ENCODE measurements around the gene FAM162A.

Gene FAM162A

DNA sequence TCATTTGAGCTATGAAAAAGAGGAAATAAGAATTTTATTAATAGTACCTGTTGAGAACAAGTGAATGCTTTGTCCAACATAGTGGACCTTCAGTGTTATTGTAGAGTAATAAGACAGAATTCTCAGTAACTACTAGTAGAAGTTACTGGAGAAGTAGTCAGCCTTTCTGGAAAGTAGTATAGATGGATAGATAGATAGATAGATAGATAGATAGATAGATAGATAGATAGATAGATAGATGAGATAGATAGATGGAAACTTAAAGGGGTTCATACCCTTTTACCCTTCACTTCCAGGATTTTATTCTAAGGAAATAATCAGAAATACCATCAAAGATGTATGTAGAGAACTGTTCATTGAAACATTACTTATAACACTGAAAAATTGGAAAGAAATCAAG, 5.2 kb downstream of the FAM162A start:
- no peak for DNase-seq

DNA sequence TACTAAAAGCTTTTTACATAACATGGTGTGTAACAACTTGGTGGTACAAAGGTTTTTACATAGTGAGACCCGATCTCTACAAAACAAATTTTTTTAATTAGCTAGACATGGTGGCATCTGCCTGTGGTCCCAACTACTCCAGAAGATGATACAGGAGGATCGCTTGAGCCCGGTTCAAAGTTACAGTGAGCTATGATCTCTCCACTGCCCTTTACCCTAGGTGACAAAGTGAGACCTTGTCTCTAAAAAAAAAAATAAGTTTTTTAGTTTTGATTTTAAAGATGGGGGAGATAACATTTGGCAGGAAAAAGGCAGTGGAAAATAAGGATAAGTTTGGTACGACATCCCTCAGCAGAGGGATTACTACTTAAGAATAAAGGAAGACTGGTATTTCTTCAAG, 5.9 kb downstream of the FAM162A start:
- no peak for DNase-seq

DNA sequence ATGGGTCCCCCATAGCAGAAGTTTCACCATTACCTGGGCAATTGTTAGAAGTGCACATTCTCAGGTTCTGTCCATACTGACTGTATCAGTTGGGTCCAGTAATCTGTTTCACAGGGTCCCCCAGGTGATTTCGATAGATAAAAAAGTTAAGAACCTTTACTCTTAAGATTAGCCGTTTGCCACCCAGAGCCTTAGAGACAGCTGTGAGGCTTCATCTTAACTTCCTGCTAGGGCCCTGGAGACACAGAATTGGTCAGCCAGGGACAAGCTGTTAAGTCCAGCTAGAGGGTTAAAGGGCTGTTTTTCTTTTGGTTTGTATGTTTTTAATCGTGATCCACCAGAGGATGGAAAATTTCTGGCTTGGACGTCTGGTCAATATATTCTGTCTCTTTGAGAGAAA, 6.7 kb downstream of the FAM162A start:
- no peak for DNase-seq

DNA sequence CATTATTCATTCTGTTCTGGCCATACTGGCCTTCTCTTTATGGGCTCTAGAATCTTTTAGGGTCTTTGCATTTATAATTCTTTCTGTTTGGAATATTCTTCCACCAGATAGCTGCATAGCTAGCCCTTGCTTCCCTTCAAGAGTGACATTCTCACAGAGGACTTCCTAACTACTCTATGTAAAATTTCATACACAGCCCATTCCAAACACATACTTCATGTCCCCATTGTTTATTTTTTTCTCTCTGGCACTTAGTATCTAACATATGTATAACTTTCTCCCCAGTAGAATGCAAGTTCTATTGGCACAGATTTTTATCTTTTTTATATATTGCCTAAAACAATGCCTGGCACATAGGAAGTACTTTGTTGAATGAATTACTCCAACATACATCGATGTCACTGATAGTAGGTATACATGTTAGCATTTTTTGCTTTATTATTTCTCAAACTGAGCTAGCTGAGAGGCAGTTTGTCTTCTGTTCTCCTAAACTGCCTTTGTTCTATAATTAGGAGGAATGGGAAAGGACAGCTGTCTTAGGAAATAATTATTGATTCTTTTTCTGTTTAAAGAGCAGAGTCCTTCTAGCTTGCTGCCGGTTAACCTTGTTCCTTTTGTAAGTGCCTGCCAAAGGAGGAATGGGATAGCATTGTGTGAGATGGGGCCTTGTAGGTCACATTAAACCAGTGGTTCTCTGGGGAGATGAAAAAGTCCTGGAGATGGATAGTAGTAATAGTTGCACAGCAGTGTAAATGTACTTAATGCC, 7.9 kb downstream of the FAM162A start:
- no peak for DNase-seq

DNA sequence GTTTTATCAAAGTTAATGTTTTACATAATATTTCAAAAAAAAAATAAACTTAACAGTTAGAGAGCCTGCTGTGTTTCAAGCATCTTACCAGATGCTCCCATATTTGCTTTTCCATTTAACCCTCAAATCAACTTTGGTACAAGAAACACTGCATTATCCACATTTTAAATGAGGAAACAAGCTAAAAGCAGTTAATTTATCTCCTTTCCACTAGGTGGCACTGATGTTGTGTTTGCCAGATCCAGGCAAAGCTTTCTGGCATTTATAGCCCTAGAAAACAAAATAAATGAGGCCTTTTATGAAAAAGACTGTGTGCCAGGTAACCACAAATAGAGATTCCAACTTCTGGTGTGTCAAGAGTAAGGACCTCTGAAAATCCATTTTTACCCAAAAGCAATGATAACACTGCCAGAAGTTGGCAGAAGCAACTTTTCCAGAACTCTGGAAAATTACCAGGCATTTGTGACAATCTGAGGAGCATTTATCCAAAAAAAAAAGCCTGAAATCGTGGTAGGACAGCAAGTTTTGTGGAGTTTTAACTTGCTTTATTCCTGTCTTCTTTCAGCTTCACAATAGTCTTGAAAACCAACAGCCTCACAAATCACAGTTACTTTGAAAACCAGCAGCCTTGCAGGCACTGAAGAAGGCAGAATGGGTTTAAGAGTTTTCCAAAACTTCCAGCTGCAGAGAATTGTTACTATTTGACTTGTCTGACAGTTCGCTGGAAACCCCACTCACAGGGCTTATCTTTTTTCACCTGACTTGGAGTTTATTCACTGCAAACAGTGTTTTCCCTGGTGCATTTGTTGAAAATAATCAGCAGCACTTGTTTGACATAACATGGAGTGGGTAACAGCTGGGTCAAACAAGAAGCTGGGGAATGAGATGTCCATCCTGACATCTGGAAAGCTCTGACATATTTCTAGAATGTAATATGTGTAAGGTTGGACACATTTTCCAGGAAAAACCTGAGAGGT, 9.2 kb downstream of the FAM162A start:
- peak; percentile 15 to 55 (median 22) for DNase-seq

DNA sequence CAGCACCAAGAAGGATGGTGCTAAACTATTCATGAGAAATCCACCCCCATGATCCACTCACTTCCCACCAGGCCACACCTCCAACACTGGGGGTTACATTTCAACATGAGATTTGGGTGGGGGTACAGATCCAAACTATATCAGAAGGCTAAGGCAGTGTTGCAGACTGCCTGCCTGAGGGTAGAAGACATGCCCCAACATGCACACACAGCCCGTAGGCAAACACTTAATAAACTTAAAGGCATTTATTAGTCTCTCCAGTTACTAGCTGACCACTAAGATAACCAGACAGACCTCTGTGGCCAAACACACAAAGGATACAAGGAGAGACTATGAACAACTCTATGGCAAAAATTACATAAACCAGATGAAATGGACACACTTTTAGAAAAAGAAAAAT, 10.2 kb downstream of the FAM162A start:
- peak in 1 of 3 experiments; percentile 8 for DNase-seq

DNA sequence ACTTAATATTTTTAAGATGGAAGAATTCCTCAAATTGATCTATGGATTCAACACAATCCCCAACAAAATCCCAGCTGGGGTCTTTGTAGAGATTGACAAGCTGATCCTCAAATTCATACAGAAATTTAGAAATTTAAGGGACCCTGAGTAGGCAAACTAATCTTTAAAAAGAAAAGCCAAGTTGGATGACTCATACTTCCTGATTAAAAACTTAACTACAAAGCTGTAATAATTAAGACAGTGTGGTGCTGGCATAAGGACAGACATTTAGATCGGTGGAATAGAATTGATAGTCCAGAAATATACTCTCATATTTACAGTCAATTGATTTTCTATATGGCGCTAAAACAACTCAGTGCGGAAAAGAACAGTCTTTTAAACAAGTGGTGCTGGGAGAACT, 11.6 kb downstream of the FAM162A start:
- no peak for DNase-seq

DNA sequence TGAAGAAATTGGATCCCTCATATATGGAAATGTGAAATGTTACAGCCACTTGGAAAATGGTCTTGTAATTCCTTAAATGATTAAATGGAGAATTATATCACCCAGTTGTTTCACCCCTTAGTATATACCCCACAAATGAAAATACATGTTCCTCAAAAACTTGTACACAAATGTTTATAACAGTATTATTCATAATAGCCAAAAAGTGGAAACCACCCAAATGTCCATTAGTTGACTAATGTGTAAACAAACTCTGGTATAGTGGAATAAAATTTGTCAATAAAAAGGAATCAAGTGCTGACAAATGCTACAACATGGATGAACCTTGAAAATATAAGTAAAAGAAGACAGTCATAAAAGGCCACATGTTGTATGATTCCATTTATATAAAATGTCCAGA, 12.5 kb downstream of the FAM162A start:
- DNase-seq: no peak

DNA sequence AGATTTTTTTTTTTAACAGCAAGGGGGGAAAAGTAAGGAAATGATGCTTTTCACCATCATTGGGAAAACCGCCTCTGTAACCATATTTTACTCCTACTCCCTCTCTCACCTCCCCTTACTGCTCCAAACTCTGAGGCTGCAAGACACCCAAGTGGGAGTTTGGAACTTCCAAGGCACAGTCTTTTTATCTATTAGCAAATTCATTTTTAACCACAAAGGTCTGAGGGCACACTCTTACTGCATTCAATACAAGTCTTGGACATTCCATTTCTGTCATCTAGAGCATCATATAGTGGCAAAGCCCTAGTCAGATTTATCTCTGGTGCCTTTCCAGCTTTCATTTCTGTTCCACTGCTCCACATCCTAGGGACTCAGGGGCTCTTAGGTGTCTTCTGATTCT, 13.2 kb downstream of the FAM162A start:
- no peak for DNase-seq

DNA sequence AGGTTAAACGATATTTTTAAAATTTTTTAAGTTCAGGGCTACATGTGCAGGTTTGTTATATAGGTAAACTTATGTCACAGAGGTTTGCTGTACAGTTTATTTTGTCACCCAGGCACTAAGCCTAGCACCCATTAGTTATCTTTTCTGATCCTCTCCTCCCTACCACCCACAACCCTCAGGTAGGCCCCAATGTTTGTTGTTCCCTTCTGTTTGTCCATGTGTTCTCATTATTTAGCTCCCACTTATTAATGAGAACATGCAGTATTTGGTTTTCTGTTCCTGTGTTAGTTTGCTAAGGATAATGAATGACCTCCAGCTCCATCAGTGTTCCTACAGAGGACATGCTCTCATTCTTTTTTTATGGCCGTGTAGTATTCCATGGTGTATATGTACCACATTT, 14.9 kb downstream of the FAM162A start:
- no peak for DNase-seq

DNA sequence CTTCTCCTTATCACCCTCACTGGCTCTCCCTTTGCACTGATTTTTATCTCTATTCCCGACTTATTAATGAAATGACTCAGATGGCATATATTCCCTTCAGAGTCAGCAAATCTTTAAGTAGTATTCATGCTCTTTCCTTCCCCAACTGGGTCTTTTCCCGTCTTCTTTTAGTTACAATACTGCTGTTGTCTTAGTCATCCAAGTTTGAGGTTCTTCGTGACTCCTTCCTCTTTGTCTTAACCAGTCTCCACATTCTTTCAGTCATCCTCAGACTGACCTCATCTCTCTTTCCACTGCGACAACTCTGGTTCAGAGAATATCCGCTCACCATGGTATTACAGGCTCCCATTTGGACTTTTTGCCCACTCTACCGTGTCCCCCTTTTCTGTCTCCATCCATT, 19.5 kb downstream of the FAM162A start:
- no peak for DNase-seq

DNA sequence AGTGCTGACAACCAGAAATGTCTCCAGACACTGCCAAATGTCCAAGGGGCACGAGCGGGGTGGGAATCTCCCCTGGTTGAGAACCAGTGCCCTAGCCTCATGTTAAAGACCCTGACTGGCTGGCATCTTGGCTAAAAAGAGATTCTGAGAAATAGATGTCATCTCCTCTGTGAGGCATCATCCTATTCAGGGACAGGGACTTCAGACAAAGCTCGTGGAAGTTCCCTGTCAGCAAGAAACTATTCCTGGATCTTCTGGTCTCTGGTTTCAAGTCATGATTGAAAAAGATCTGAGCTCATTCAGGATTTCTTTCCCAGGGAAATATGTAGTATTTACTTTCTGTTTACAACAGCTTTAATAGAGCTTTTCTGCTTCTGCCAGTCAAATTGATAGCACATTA, 21.0 kb downstream of the FAM162A start:
- DNase-seq: no peak

DNA sequence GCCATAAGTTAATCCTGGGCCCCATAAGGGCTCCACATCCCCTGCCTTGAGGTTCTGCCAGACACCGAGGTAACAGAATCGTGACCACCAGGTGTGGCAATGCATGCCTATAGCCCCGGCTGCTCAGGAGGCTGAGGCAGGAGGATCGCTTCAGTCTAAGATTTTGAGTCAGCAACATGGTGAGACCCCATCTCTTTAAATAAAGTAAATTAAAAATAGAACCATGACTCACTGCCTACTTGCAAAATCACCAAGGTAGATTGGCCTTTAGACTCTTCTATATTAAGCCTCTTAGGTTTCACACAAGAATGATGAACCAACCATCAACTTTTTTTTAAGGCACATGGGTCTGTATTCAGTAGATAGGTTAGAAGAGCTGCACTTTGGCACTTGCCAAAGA, 22.2 kb downstream of the FAM162A start:
- DNase-seq: no peak

DNA sequence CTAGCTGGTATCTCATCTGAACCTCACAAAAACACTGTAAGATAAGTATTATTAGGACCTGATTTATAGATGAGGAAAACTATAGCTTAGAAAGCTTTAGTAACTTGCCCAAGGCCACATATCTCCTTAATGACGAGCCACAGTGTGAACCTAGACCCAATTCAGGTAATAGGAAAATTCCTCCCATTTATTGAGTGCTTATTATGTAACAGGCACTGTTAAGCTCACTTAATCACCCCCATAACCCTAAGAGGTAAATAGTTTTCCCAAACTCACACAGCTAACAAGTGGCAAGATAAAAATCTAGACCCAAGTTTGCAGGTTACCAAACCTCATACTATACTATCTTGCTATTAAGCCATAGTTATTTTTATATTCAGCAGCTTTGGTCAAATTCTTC, 24.0 kb downstream of the FAM162A start:
- DNase-seq: no peak

DNA sequence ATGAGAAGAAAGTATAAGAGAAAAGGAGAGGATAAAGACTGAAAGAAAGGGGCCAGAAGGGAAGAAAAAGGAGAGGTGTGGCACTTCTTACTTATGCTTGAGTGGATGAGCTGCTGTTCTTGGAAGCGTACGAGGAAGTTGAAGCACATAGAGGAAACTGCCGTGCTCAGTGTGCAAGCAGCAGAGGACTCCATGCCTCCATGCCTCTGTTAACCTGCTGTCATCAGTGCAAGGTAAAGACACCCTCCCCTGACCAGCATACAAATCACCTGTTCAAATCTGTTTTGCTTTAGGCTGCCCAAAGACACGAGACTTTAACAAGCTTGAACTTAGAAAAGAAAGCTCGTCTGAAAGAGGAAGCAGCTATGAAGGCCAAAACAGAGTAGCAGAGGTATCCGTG, 25.5 kb downstream of the FAM162A start:
- no peak for DNase-seq

DNA sequence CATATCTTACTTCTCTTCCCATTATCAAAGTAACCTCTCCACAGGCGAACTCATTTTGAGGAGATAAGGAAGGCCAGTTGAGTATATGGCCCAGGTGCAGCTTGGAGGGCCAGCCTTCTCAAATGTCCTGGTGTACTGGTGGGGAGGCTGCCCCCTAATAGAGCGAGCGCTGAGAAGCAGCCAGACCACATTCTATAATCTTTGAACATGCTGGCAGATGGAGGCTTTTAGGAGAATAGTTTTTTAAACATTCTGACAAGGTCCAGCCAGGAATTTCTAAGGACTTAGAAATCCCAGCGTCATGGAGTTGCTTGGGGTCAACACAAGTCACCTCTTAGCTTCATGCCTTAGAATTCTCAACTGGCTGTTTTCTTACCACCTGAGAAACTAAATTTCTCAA, 26.1 kb downstream of the FAM162A start:
- DNase-seq: no peak

DNA sequence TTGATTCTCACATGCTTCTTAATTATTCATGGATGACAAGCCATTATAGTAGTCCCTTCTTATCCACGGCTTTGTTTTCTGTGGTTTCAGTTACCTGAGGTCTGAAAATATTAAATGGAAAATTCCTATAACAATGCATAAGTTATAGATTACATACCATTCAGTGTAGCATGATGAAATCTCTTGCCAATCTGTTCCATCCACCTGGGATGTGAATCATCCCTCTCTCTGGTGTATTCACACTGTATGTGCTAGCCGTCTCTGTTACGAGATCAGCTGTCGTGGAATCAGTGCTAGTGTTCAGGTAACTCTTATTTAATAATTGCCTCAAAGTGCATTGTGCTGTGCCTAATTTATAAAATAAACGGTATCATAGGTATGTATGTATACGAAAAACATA, 26.7 kb downstream of the FAM162A start:
- DNase-seq: no peak

DNA sequence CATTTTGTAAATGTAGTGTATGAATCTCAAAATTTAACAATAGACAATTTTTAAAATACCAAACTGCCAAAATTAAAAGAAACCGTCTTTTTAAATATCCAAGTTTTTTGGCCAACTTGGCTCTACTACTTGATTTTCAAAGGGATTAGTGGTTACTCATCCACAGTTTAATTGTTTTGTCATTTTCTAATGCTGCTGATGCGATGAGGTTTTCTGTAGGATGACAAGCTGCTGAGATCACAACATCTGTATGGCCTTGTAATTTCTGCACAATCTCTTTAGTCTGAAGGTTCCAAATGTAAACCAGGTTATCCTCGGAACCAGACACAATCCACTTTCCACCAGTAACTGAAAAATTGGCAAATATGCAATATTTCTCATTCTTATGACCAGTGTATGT, 30.4 kb downstream of the FAM162A start:
- no peak for DNase-seq

DNA sequence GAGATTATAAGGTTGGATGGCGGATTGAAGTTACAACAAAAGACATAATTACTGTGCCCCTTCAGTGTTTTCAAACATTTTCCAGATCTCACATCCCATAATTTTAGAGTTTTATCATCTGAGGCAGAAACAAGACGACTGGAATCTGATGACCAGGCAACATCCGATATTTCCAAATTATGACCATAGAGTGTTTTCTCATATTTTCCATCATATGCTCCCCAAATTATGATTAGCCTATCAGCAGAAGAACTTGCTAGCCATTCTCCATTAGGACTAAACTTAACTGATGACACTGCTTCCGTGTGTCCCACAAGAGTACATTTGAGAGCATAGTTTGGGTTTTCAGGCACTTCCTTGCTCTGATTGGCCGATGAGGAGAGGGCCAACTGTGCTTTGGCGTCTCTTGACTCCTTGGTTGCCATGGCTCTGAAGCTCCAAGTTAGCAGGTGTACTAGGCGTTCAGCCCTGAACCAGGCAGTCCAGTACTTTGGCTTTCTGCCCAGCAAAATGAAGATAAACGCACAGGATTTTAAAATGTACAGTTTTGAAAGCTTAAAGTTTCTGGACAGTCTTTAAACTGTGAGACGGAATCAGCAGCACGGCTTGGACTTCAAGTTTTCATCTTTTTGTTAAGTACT, 31.2 kb downstream of the FAM162A start:
- no peak for DNase-seq

DNA sequence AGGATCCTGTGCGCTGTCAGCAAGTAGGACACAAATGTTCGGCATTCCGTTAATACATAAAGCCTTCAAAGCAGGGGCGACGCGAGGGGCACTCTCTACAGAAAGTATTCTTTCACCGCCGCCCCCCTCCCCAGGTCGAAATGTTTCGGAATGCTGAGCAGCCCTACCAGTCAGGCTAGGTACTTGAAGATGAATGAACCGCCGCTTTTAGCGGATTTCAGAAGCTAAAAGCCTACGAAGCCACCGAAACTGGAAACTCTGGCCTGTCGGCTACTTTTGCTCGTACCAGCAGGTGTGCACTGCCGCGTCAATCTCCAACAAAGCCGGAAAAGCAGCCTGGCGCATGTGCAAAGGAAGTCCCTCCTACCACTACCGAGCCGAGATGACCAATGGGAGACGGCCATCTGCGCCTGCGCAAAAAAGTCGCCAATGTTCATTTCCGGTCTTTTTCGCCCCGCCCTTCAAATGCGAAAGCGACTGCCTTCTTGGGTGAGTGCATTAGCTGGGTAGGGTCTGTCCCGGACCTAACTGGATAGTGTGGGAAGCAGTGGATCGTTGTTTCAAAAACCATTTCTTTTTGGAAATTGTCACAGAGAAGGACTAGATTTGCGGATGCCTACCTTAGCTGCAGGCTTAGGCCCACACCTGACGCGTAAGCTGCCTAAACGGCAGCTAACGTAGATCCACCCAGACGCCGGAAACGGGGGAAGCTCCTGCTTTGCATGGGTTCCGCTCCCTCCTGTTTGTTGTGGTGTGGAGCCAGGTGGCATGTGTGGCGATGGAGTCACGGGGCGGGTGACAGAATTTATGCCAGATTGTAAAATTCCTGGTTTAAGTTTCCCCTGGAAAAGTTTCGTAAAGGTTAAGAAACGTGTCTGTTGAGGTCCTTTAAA, 32.0 kb downstream of the FAM162A start, which contains the start of gene WDR5B:
TSS of gene WDR5B (minus strand) at position 301 of the 893 bp plus-strand sequence. CDS start 534 bp downstream, outside the sequence.
- no peak for DNase-seq

DNA sequence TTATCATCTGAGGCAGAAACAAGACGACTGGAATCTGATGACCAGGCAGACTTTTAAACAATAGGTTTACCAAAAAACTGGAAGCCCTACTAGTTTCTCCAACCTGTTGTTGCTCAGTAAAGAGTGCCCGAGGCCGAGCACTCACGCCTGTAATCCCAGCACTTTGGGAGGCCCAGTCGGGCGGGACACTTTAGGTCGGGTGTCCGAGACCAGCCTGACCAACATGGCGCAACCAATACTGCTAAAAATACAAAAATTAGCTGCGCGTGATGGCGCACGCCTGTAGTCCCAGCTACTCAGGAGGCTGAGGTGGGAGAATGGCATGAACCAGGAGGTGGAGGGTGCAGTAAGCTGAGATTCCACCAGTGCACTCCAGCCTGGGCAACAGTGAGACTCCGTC, 33.0 kb downstream of the FAM162A start:
- no peak for DNase-seq

DNA sequence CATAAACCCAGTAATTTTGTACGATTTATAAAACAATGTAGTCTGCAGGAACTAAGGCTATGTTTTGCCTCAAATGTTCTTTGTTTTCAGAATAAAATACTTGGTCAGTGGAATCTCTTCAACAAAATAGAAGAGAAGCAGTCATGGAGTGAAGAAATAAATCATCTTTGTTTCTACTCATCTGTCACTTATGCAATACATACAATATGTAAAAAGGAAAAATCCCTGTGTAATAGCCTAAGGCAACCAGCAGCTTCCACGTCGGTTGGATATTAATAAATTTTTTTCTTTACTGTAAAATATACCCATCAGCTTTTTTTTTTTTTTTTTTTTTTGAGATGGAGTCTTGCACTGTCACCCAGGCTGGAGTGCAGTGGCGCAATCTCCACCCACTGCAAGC, 37.1 kb downstream of the FAM162A start:
- no peak for DNase-seq
